Measurements from ENCODE around the gene ALKBH8. TPM values are rescaled to one million over a fixed set of nuclear protein-coding genes. Genes with fewer than 3 reads are reported as not detected.
A peak's percentile ranks its signal among the peaks of the same experiment; 100 is the strongest.
"Not testable (repeated sequence)": the region's sequence is repeated elsewhere in the genome, so short reads cannot be mapped to it uniquely, and the experiment has no call there.

ALKBH8 gene
- total RNA-seq, 2 donors from 2014 or later = 2.6 to 3.6 TPM

GRCh38 chr11:107576497-107577345 lies 11.2 kb upstream of the ALKBH8 start:
- H3K27me3 ChIP-seq; H3K4me3 ChIP-seq; ATAC-seq; H3K9me3 ChIP-seq; H3K36me3 ChIP-seq (replicated peaks in 1 of 2; ENCODE audit: insufficient read depth in 1 of 2, low read depth in 2 of 2); H3K4me1 ChIP-seq; H3K27ac ChIP-seq: not testable (repeated sequence)
- DNase-seq = peak; percentile 48 to 69 (median 61)
- WGBS, 2 donors = 0 to 17% methylated on average over 2 of the region's 2 CpGs
- intact Hi-C loops (cut with DNase I) = loop anchor here (5.0 kb wide), 1 partner anchor 111 kb away; no protein-coding TSS in a partner anchor
- TF ChIP-seq CTCF (IDR thresholded peaks at IDR 0.05) = peak; percentile 47 to 71 (median 68)

GRCh38 chr11:107573438-107573837 lies 7.9 kb upstream of the ALKBH8 start:
- Histone ChIP-seq H3K36me3 (replicated peaks in 1 of 2; ENCODE audit: insufficient read depth in 1 of 2, low read depth in 2 of 2) (no peaks in the 10 kb centered on the region), H3K27ac (no peak overlapping the region), H3K4me1 (no peaks in the 10 kb centered on the region), H3K4me3 (no peak overlapping the region), H3K9me3 (no peaks in the 10 kb centered on the region), H3K27me3 (no peaks in the 10 kb centered on the region)
- DNase-seq = no peak
- no peak for ATAC-seq
- intact Hi-C loops (cut with DNase I) = no loop called here
- 45 to 64% methylated on average over 1 of the region's 1 CpG for WGBS, 2 donors
- TF ChIP-seq POLR2A (IDR thresholded peaks at IDR 0.05) (no peak), CTCF (IDR thresholded peaks at IDR 0.05) (no peak)

- H3K27me3 ChIP-seq = no peaks in the 10 kb centered on the region
- DNase-seq = no peak
- no peak overlapping the region for H3K27ac ChIP-seq
- no peaks in the 10 kb centered on the region for H3K36me3 ChIP-seq (replicated peaks in 1 of 2; ENCODE audit: insufficient read depth in 1 of 2, low read depth in 2 of 2)
- TF ChIP-seq CTCF (IDR thresholded peaks at IDR 0.05) (no peak), POLR2A (IDR thresholded peaks at IDR 0.05) (no peak)
- no peak overlapping the region for H3K4me3 ChIP-seq
- intact Hi-C loops (cut with DNase I) = no loop called here
- WGBS, 2 donors = 69 to 92% methylated on average over 2 to 12 of the region's 12 CpGs
- no peaks in the 10 kb centered on the region for H3K9me3 ChIP-seq
- H3K4me1 ChIP-seq = peaks cover 5% of the 10 kb centered on the region
- ATAC-seq = no peak
These were observed 4.5 kb upstream of the ALKBH8 start for GRCh38 chr11:107570015-107570414.

GRCh38 chr11:107567739-107568335 lies 2.3 kb upstream of the ALKBH8 start:
- Histone ChIP-seq H3K36me3 (replicated peaks in 1 of 2; ENCODE audit: insufficient read depth in 1 of 2, low read depth in 2 of 2) (no peaks in the 10 kb centered on the region), H3K27me3 (no peaks in the 10 kb centered on the region), H3K9me3 (no peaks in the 10 kb centered on the region), H3K4me3 (no peak overlapping the region), H3K4me1 (peaks cover 16% of the 10 kb centered on the region), H3K27ac (no peak overlapping the region)
- ATAC-seq = no peak
- no peak for DNase-seq
- 45 to 54% methylated on average over 5 of the region's 5 CpGs for WGBS, 2 donors
- intact Hi-C loops (cut with DNase I) = no loop called here
- TF ChIP-seq CTCF (IDR thresholded peaks at IDR 0.05) (no peak), POLR2A (IDR thresholded peaks at IDR 0.05) (no peak)
